ENCODE measurements around the gene HP1BP3. TPM values are rescaled to one million over a fixed set of nuclear protein-coding genes. Genes with fewer than 3 reads are reported as not detected.

HP1BP3 gene
- total and polyA plus RNA-seq, 2 of the 4 experiments (the other 2 are of a cell fraction) = 88.4 to 151 TPM

- Histone ChIP-seq H3K9me1 (ENCODE audit: insufficient read depth, low read length) (peaks cover 6% of the 10 kb centered on the region), H3K18ac (ENCODE audit: low read depth, low read length) (no peak overlapping the region), H2BK20ac (ENCODE audit: low read depth, low read length) (no peak overlapping the region), H4K8ac (ENCODE audit: low read depth in 2 of 2, low read length in 2 of 2) (no peak overlapping the region), H3K27me3 (ENCODE audit: control insufficient read depth, insufficient read depth, low read length) (no peaks in the 10 kb centered on the region), H2AK9ac (replicated peaks; ENCODE audit: low read depth, low read length, poor library complexity) (no peak overlapping the region), H3K79me1 (ENCODE audit: low read depth in 1 of 2, low read length in 2 of 2) (peaks cover 14 to 22% of the 10 kb centered on the region in 2 experiments; a peak in 3 of 4 replicates), H3K23ac (ENCODE audit: low read depth, low read length) (no peak overlapping the region), H2AK5ac (ENCODE audit: low read depth, low read length) (no peak overlapping the region), H4K20me1 (ENCODE audit: insufficient read depth, low read length) (no peaks in the 10 kb centered on the region), H4K91ac (ENCODE audit: insufficient read depth, low read depth, low read length) (no peak overlapping the region), H4K5ac (ENCODE audit: low read depth, low read length) (no peak overlapping the region), H3K9me3 (ENCODE audit: control insufficient read depth, insufficient read depth, low read length) (no peaks in the 10 kb centered on the region), H3K27ac (ENCODE audit: insufficient read depth, low read length) (no peak overlapping the region), H3K4ac (ENCODE audit: low read depth, low read length) (no peak overlapping the region), H3K56ac (ENCODE audit: extremely low read depth, insufficient read depth, low read length) (no peak overlapping the region), H2BK15ac (ENCODE audit: low read depth, low read length) (no peak overlapping the region), H3K36me3 (ENCODE audit: control insufficient read depth, insufficient read depth, low read length) (peaks cover 5% of the 10 kb centered on the region), H3K14ac (replicated peaks; ENCODE audit: low read depth, low read length) (no peak overlapping the region), H2BK120ac (ENCODE audit: low read depth, low read length) (no peak overlapping the region), H3K4me3 (ENCODE audit: insufficient read depth, low read depth, low read length) (no peak overlapping the region), H3K9ac (ENCODE audit: low read depth, low read length) (no peak overlapping the region), H3K4me2 (ENCODE audit: low read depth, low read length) (no peak overlapping the region), H2BK5ac (ENCODE audit: low read depth, low read length, poor library complexity, severe bottlenecking) (no peak overlapping the region), H3K4me1 (ENCODE audit: control insufficient read depth, insufficient read depth, low read length) (peaks cover 11% of the 10 kb centered on the region), H2AFZ (replicated peaks; ENCODE audit: low read length, poor library complexity) (no peak overlapping the region)
- CTCF ChIA-PET = interaction anchor here (0.8 kb wide), 1 partner anchor 365 kb away, joined by 3 read pairs; no protein-coding TSS in a partner anchor
- ATAC-seq (ENCODE audit: low read depth) (peak; percentile 37; the same call in 1 of the 2 replicates), DNase-seq (peak; percentile 46)
- POLR2A ChIA-PET (ENCODE audit: unreplicated experiment) = no interaction called here
- TF ChIP-seq ELK1 (IDR thresholded peaks at IDR 0.05; ENCODE audit: borderline replicate concordance, low read depth, low read length) = no peak
- TF ChIP-seq MAZ (IDR thresholded peaks at IDR 0.05; ENCODE audit: borderline replicate concordance, low read depth, low read length) = no peak
- TF ChIP-seq BHLHE40 (IDR thresholded peaks at IDR 0.05; ENCODE audit: low read depth, low read length) = no peak
- no peak for TF ChIP-seq POLR2A (IDR thresholded peaks at IDR 0.05; ENCODE audit: low read depth, low read length)
- TF ChIP-seq RCOR1 (IDR thresholded peaks at IDR 0.05; ENCODE audit: insufficient replicate concordance, low read length) = no peak
- TF ChIP-seq FOS (IDR thresholded peaks at IDR 0.05; ENCODE audit: low read depth, low read length) = no peak
- no peak for TF ChIP-seq NFE2L2 (IDR thresholded peaks at IDR 0.05; ENCODE audit: low read depth, low read length)
- TF ChIP-seq, protein P1, sequence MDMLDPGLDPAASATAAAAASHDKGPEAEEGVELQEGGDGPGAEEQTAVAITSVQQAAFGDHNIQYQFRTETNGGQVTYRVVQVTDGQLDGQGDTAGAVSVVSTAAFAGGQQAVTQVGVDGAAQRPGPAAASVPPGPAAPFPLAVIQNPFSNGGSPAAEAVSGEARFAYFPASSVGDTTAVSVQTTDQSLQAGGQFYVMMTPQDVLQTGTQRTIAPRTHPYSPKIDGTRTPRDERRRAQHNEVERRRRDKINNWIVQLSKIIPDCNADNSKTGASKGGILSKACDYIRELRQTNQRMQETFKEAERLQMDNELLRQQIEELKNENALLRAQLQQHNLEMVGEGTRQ (IDR thresholded peaks at IDR 0.05; ENCODE audit: low read depth, low read length) = no peak
- TF ChIP-seq CHD1 (IDR thresholded peaks at IDR 0.05; ENCODE audit: low read depth, low read length) = no peak
- no peak for TF ChIP-seq SMC3 (IDR thresholded peaks at IDR 0.05; ENCODE audit: low read depth, low read length)
- TF ChIP-seq MAFK (IDR thresholded peaks at IDR 0.05; ENCODE audit: low read depth, low read length) = no peak
- no peak for TF ChIP-seq MXI1 (IDR thresholded peaks at IDR 0.05; ENCODE audit: borderline replicate concordance, low read depth, low read length)
- TF ChIP-seq, protein P2, sequence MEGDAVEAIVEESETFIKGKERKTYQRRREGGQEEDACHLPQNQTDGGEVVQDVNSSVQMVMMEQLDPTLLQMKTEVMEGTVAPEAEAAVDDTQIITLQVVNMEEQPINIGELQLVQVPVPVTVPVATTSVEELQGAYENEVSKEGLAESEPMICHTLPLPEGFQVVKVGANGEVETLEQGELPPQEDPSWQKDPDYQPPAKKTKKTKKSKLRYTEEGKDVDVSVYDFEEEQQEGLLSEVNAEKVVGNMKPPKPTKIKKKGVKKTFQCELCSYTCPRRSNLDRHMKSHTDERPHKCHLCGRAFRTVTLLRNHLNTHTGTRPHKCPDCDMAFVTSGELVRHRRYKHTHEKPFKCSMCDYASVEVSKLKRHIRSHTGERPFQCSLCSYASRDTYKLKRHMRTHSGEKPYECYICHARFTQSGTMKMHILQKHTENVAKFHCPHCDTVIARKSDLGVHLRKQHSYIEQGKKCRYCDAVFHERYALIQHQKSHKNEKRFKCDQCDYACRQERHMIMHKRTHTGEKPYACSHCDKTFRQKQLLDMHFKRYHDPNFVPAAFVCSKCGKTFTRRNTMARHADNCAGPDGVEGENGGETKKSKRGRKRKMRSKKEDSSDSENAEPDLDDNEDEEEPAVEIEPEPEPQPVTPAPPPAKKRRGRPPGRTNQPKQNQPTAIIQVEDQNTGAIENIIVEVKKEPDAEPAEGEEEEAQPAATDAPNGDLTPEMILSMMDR (conservative IDR thresholded peaks at IDR 0.05; ENCODE audit: low read depth, low read length) = no peak
- no peak for TF ChIP-seq CEBPB (IDR thresholded peaks at IDR 0.05; ENCODE audit: low read depth, low read length)
- no peak for TF ChIP-seq RAD21 (IDR thresholded peaks at IDR 0.05; ENCODE audit: low read length)
- TF ChIP-seq RFX5 (IDR thresholded peaks at IDR 0.05; ENCODE audit: low read depth, low read length) = no peak
- in situ Hi-C loops (cut with MboI; ENCODE audit: low sequenced_read_pairs) (no loop called here), intact Hi-C loops (cut with micrococcal nuclease) (no loop called here), dilution Hi-C loops (cut with HindIII; ENCODE audit: low sequenced_read_pairs, unreplicated experiment) (no loop called here)
- no TSS peak for BruUV-seq (replicated peaks)
- no CpG with 5 or more reads among the region's 1 CpG for WGBS, 2 experiments (ENCODE audit: extremely low coverage in 2 of 2, insufficient read length in 1 of 2)
Measured at GRCh38 chr1:20829531-20829930, 42.4 kb upstream of the HP1BP3 start.
